Hippocampal formation (tissue), 2 donors: ENCODE measurements around the gene FAM120A.

Source experiments
- DNase-seq, 2 donors: peaks; one replicate each; lab custom pipeline; 2025; lab: John Stamatoyannopoulos, UW

The FAM120A gene

DNA sequence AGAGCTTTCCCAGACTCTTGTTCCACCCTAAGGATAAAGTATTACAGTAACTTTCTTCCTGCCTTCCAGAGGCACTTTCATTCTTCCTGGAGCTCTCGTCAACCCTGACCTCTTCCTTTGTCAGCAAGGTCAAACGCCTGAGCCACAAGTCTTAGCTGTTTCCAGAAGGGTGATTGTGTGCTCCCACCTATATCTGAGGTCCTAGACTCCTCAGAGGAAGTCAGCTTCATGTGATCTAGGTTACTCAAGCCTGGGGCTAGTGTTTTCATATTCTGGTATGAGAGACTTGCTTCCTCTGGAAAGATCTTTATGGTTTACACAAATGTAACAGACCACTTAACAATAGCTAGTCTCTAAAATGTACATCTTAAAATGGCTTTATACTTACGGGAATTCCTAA is 5.4 kb upstream of the FAM120A start:
- DNase-seq: no peak

DNA sequence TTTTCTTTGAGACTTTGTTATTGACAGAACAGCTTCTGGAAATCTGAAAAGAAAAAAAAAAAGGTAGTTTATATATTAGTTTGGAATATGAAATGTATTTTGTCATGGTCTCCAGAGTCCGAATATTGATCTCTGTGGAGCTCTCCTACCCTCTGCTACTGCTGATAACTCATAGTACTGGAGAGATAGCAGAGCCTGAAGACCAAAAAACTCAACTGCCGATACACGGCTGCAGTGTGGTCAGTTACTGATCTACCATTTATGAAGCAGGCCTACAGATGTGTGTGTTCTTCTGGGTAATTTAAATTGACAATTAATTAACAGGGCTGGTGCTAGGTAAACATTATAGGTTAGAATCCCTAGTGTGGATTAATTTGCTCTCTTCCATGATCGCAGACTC is 3.8 kb upstream of the FAM120A start:
- no peak for DNase-seq

DNA sequence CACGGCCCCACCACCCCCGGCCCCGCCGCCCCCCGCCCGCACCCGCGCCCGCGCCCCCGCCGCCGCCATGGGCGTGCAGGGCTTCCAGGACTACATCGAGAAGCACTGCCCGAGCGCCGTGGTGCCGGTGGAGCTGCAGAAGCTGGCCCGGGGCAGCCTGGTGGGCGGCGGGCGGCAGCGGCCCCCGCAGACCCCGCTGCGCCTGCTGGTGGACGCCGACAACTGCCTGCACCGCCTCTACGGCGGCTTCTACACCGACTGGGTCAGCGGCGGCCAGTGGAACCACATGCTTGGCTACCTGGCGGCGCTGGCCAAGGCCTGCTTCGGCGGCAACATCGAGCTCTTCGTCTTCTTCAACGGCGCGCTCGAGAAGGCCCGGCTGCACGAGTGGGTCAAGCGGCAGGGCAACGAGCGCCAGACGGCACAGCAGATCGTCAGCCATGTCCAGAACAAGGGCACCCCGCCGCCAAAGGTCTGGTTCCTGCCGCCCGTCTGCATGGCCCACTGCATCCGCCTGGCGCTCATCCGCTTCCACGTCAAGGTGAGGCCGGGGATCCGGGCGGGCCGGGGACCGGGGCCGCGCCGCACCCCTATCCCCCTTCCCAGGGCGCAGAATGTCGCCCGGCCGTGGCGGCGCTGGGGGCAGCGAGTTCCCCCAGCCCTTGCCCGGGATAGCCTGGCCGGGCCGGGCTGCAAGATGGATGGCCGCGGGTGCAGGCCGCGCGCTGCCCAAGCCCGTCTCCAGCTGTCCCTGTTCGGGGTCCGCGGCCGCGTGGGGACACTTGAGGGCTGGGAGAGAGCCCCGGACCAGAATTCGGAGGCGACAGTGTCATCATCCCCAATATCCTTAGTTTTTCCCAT is 594 bp downstream of the FAM120A start:
- DNase-seq: peak in 1 of 2 donors; percentile 59

DNA sequence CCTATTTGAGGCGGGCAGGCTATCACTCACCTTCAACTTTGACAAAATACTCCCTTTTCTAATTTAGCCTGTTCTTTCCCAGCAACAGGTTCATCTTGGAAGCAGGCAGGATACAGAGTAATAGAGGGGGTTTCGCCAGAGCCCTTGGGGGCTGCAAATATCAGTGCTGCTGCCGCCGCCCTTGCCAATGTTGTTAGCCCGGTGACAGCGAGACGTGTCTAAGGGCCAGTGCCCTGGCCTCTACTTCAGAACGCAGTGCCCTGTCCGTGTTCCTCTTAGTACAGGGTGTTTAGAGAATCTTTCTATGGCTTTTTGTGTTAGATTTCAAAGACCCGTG is 1.2 kb downstream of the FAM120A start:
- DNase-seq: peak in 1 of 2 donors; percentile 59

DNA sequence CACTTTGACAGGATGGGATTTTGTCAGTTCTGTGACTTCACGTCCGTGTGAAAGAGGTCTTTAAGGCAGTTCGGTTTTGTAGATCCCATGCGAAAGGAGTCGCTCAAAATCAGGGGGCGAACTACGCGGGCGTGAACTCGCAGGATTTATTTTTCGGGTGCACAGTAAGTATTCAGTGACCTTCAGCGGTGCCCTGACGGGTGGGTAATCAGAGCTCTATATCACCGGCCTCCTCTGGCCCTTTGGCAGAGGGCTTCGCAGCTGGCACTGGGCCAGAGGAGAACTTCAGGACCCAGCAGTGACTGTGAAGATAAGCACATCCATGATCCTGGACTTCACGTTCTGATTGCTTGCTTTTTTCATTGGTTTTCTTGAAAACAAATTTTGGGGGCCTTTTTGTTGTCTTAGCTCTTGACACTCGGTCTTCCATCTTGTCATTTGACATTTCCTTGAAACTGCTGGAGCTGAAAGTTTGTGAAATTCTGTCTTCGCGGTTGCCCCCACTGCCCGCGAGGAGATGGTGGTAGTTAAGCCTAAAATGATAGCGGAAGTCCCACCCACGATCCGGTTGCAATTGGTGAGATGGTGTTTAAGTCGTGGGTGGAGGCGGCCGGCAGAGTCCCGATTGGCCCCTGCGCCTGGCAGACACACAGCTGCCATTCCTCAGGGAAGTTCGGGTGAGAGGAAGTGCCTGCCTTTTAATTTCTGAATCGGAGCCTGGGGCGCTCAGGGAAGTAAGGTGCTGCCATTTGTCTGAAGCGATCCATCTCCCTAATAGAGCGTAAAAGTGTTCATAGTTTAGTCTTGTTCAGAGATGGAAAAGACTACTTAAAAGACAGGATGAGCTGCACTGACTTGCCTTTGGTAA is 1.8 kb downstream of the FAM120A start, which contains the start of gene FAM120AOS:
Gene FAM120AOS (minus strand): TSS at position 535 of the 868 bp plus-strand sequence. CDS start 872 bp downstream, outside the sequence.
- DNase-seq: peak; percentile 91 to 98

DNA sequence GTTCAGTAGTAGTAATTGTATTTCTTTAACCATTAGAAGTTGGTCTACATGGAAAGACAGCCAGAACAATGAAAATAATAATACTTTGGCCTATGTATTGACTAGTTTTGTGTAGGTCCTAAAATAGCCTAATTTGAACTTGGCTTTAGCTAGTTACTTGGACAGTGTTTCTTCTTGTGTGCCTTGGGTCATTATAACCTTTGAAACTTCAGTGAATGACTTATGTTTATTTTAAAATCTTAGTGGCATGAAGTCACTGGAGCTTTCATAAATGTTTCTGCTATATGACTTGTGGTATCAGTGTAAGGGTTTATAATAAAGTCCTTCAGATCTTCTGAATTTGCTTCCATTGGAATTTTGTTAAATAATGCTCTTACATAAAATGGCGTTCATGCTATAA is 4.5 kb downstream of the FAM120A start:
- no peak for DNase-seq

DNA sequence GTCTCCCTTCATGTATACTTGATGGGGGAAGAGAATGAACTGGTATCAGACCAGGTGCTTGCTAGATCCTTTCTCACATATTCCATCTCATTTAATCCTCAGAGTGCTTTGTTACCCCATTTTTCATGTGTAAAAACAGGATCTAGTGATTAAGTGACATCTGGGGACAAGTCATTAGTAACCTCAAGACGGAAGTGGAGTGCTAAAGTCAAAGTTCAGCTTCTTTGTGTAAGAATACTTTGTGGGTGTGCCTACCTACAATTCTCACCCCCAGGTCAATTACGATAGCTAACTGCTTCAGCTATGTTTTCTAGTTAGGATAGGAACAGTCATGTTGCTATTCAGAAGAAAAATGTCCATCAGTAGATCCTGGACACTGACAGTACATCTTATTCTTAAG is 5.0 kb downstream of the FAM120A start:
- no peak for DNase-seq

DNA sequence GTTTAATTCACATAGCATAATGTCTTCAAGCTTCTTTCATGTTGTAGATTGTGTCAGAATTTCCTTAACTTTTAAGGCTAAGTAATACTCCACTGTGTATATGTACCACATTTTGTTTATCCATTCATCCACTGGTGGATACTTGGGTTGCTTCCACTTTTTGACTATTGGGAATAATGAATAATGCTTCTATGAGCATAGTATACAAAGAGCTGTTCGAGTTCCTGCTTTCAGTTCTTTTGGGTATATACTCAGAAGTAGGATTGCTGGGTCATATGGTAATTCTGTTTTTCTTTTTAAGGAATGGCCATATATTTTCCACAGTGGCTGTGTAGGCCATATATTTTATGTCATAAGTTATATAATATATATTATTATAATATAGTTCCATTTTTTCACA is 5.5 kb downstream of the FAM120A start:
- no peak for DNase-seq

DNA sequence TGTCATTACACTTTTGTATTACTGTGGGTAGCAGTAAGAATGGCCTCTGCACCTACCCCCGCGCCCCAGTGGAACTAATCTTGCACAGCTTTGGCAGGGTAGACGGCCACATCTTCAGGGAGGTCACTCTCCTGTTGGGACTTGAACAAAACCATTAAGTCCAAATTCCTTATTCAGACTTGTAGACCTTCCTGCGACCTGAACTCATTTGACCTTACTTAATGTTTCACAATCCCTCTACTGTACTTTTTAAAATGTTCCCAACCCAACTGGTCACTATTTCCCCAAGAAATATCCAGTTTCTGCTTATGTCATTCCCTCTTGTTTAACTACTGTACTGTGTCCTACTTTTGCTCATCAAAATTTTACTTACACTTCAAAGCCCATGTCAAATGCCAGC is 7.2 kb downstream of the FAM120A start:
- DNase-seq: no peak

DNA sequence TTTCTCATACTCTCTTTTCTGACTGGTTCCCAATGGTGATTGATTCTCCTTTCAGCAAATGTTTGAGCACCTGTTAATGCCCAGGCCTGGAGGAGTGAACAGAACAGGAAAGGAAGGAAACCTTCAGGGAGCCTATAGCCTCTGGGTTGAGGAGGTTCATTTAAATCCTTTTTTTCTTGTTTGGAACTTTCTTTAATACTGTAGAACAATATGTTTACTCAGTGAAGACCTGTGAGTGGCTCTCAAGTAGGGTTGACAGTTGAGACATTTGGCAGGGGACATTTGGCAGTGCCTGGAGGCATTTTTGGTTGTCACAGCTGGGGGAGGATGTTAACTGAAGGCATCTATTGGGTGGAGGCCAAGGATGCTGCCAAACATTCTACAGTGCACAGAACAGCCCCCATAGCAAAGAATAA is 8.0 kb downstream of the FAM120A start:
- no peak for DNase-seq

DNA sequence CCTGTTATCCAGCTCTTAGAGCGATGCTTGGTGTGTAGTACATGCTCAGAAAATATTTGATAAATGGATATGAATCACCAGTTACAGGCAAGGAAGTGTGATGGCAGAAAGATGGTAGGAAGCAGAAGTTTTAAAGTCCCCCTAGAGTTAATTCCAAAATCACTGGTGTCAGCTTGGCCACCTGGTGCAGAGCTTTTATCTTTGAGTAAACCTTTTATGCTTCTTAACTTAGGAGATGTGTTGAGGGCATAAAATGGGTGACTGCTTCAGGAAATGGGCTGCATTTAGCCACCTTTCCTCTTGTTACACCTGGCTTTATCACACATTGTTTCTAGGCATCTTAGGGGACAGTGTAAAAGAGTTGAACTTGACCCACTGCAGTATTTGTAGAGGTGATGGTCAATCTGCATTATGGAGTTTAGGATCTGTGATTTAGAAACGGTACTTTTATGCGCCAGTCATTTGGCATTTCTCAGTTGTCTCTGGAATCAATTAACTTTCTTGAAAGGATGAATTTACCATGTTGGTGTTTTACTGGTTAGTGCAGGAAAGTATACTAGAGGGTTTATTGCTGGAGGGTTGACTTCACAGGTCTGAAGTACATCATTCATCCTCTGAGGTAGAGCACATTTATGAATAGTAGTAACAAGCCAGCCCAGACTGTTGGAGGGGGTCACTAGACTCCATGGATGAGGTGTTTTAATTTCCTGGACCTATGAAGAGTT is 9.4 kb downstream of the FAM120A start:
- DNase-seq: no peak

DNA sequence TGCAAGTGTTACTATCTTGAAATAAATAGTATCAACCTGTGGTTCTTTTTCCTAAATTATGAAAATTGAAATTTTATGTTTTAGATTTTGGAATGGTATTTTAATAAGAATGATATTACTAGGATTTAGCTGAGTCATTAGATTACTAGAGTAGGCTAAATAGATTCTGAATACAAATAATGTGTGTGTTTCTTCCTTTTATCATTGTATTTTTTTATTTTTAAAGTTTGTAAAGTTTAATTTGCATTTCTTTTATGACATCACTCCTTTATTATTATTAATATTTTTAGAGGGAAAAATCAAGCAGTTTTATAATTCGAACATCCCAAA is 9.9 kb downstream of the FAM120A start:
- no peak for DNase-seq

DNA sequence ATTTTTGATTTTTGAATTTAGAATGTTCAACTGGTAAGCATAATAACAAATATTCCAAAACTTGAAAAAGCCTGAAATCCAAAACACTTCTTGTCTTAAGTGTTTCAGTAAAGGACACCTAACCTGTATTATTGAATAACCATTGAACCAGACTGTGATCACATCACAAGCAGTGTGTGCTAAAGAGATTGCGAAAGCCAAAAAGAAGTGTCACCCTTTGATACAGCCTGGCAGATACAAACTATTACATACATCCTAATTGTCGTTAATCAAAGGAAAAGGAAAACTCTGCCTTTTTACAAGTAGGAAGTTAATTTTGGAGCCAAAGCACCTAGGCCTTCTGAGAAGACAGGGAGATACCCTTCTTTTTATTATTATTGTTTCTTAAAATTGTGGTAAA is 10.3 kb downstream of the FAM120A start:
- no peak for DNase-seq

DNA sequence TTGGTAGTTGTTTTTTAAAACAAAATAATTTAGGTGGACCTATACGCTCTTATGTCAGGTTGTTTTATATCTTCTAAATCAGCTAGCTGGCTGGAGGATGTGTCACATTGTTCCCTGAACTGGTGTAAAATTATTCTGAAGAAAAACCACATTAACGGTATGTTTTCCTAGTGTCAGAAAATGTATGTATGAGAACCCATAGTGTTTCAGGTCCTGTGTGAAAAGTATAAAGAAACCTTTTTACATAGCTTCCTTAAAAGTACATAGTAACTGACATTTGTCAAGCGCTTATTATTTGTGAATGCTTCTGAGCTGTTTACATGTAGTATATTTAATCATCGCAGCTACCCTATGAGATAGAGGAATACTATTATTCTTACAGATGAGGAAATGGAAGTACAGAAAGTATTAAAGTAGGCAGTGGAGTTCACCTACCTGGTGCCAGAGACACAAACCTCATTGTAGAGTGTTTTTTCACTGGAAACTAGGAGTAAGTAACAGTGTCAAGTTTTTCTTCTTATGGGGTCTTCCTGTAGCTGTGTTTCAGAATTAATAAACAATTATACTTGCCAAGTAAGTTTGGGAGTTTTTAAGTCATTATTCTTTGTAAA is 12.3 kb downstream of the FAM120A start:
- DNase-seq: no peak

DNA sequence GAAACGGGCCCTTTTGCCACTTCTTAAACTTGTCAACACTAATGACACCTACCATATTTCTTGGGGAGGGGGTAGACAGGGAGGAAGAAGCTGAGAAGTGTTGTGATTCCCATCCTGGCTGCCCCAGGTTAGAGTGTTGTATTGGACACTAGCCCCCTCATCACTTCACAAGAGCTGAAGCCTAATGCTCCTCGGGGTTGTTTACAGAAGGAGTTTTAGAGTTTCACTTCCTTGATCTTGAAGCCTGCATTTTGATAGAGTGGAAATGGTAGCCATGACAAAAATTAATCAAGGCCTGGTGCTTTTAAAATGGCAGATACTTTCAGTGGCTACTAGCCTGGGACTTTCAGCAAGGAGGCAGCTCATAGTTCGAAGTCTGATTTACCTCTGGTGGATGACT is 12.9 kb downstream of the FAM120A start:
- DNase-seq: no peak

DNA sequence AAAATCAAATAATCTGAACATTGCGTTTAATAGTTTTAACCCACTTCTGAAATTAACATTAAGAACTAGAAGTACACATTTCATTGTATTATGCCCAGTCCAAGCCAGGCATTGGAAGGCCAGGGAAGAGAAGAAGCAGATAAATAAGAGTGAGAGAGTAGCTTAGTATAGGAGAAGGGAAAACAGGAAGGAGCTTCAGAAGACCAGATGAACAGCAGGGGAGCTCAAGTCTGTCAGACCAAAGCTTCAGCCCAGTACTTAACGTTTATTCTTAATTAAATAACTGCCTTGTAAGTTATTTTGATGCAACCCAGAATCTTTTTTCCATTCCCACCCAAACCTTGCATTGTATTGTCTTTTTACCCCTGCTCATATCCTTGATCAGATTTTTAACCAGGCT is 13.4 kb downstream of the FAM120A start:
- no peak for DNase-seq

DNA sequence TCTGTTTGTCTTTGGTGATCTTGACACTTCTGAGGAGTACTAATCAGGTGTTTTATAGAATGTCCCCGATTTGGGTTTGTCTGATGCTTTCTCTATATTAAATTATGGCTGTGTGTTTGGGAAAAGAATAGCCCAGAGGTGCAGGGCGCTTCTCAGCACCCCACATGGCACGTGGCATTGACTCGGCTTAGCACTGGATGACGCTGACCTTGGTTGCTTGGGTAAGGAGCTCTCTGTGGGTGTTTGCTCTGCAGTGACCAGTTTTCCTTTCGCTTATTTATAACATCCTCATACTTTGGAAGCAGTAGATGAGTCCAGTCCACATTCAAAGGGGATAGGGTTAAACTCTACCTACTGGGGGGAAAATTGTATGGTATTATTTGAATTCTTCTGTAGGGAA is 14.4 kb downstream of the FAM120A start:
- no peak for DNase-seq

DNA sequence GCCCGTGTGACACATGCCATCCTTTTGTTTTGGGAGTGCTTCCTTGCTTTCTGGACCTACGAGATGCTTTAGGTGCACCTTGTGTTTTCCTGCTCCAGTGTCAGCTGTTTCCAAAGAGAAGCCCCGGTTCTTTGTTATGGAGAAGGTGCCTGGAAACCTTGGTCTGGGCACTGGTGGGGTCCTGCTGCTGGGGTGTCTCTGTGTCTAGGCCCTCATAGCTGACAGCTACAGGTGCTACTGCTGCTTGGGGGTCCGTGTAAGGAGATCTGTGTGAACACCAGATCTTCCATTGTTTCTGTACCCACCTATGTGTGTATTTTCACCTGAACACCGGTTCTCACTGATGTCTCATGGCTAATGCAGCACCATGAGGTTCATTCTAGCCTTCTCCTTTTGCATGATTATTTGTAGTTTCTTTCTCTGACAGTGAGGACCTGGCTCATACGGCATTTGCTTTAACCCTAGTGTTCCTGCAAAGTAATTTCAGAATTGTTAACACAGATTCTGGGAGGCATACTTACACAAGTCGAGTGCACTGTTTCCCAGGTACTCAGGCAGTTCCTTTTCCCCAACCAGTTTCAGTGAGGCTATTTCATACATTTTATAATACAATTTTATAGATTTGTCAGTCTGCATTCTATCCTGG is 15.1 kb downstream of the FAM120A start:
- DNase-seq: no peak

DNA sequence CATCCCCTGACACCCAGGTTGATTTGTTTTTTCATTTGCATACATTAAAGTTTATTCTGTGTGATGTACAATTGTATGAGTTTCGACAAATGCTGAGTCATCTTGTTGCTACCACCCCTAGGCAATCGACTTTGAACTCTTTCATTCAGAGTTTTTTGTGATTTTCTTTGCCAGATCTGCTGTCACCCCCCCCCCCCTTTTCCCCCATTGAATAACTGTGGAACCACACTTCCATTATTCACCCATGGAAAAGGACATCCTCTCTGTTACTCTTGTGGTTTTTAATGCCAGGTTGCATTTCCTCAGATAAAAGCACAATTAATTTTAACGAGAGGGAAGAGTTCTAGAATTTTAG is 15.6 kb downstream of the FAM120A start:
- no peak for DNase-seq

DNA sequence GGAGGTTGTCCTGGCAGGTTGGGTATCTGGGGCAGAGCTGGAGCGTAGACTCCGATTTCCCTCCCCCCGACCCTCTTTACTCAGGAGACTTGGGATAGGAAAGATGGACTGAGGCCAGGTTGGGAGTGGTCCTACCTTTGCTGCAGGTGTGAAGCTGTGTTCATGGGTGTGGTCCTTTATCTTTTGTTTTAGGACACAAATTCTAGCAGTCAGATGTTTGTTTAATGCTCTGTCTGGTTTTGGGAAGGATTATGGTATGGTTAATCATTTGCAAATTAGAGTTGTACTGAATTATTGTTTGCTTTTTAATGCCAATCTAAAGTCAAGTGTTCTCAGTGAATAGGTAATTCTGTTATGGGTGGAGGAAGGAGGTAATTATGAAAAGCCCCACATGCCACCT is 16.0 kb downstream of the FAM120A start:
- DNase-seq: no peak

DNA sequence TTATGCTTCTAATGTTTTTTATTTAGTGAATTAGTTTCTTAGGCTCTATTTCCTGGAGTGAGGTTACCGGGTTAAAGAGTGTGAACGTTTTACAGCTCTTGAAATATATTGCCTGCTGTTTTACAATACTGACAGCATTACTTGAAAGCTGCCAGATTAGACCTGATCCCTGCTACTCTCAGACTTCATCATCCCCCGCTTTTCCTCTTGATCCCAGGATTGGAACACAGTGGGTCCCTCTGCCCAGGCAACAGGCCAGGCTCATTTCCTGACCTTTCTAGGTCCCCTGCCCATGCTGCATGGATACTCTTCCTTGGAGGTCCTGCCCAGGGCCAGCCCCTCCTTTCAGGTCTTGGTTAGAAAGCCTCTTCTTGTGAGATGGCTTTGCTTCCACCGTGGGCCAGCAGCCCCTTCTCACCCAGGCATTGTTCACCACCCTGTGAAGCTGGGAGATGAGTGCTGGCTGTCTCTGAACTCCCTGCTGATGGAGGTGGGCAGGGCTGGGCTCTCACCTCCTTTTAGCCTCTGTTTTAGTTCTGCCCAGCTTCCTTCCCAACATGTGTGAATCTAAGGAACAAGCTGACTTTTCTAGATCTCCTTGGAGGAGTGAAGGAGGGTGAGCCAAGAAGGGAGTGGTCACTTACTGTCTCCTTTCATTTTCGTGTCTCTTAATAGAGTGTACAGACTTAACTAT is 17.4 kb downstream of the FAM120A start:
- no peak for DNase-seq
